GM12878 (cell line): ENCODE measurements around the gene USP36. TPM values are rescaled to one million over a fixed set of nuclear protein-coding genes. Genes with fewer than 3 reads are reported as not detected.

Source experiments
- BACH1 ChIP-seq: fragments of 450-650 bp; IDR thresholded peaks from 2 replicates; pipeline ENCODE4 v1.6.1; 2017; ENCODE audit warnings: mild to moderate bottlenecking, borderline replicate concordance
- CHD2 ChIP-seq: IDR thresholded peaks from 2 replicates; pipeline ENCODE4 v1.6.1; 2011; ENCODE audit warnings: low read depth, low read length, improper control_type of control experiment, borderline replicate concordance
- EZH2 ChIP-seq: IDR thresholded peaks from 2 replicates; pipeline ENCODE4 v1.6.1; 2012; ENCODE audit warnings: low read depth, mild to moderate bottlenecking, control low read depth, inconsistent platforms, low read length, borderline replicate concordance; ENCODE audit not compliant: control insufficient read depth
- HDAC2 ChIP-seq: fragments of 200-600 bp; sonication (generic); IDR thresholded peaks from 2 replicates; pipeline ENCODE4 v1.6.1; 2017
- JUNB ChIP-seq: IDR thresholded peaks from 2 replicates; pipeline ENCODE4 v1.6.1; 2016; ENCODE audit warnings: antibody characterized with exemption, mild to moderate bottlenecking
- MXI1 ChIP-seq: fragments of 150-350 bp; IDR thresholded peaks from 2 replicates; pipeline ENCODE4 v1.6.1; 2011; ENCODE audit warnings: low read depth, mild to moderate bottlenecking, inconsistent platforms, low read length, improper control_type of control experiment
- NR2C1 ChIP-seq: fragments of 450-650 bp; IDR thresholded peaks from 2 replicates; pipeline ENCODE4 v1.6.1; 2017; ENCODE audit warnings: antibody characterized with exemption, mild to moderate bottlenecking, moderate library complexity
- NRF1 ChIP-seq: conservative IDR thresholded peaks from 2 replicates; pipeline ENCODE4 v1.6.1; 2011; ENCODE audit warnings: mild to moderate bottlenecking, low read depth, low read length, improper control_type of control experiment
- PBX3 ChIP-seq: IDR thresholded peaks from 2 replicates; pipeline ENCODE4 v1.6.1; 2011; ENCODE audit warnings: mild to moderate bottlenecking, low read depth, low read length, moderate library complexity; ENCODE audit not compliant: insufficient replicate concordance
- POLR2AphosphoS2 ChIP-seq: IDR thresholded peaks from 2 replicates; pipeline ENCODE4 v1.6.1; 2011; ENCODE audit warnings: low read depth, mild to moderate bottlenecking, low read length, improper control_type of control experiment, moderate library complexity
- RBBP5 ChIP-seq: fragments of 200-600 bp; sonication (generic); conservative IDR thresholded peaks from 2 replicates; pipeline ENCODE4 v1.6.1; 2016
- RELA ChIP-seq: fragments of 450-650 bp; IDR thresholded peaks from 2 replicates; pipeline ENCODE4 v1.8.0; 2014; ENCODE audit warnings: borderline replicate concordance; ENCODE audit not compliant: partially characterized antibody
- SMAD1 ChIP-seq: fragments of 450-650 bp; IDR thresholded peaks from 2 replicates; pipeline ENCODE4 v1.6.1; 2018; ENCODE audit warnings: mild to moderate bottlenecking, low read depth; ENCODE audit not compliant: partially characterized antibody
- SREBF2 ChIP-seq: IDR thresholded peaks from 2 replicates; pipeline ENCODE4 v1.6.1; 2012; ENCODE audit warnings: mild to moderate bottlenecking, low read length
- STAT1 ChIP-seq: fragments of 450-650 bp; conservative IDR thresholded peaks from 2 replicates; pipeline ENCODE4 v1.6.1; 2014; ENCODE audit warnings: antibody characterized with exemption, mild to moderate bottlenecking
- SUZ12 ChIP-seq: fragments of 200-600 bp; sonication (generic); IDR thresholded peaks from one replicate; pipeline ENCODE4 v1.6.1; 2018; ENCODE audit warnings: antibody characterized with exemption, mild to moderate bottlenecking; ENCODE audit not compliant: unreplicated experiment
- TAF1 ChIP-seq: IDR thresholded peaks from 2 replicates; pipeline ENCODE4 v1.6.1; 2011; ENCODE audit warnings: mild to moderate bottlenecking, low read depth, low read length, borderline replicate concordance
- YBX1 ChIP-seq: fragments of 450-650 bp; IDR thresholded peaks from 2 replicates; pipeline ENCODE4 v1.6.1; 2016; ENCODE audit warnings: antibody characterized with exemption
- ZNF384 ChIP-seq: IDR thresholded peaks from 2 replicates; pipeline ENCODE4 v1.6.1; 2012; ENCODE audit warnings: low read depth, mild to moderate bottlenecking, low read length, improper control_type of control experiment, borderline replicate concordance
- ZNF622 ChIP-seq: fragments of 450-650 bp; IDR thresholded peaks from 2 replicates; pipeline ENCODE4 v1.6.1; 2017; ENCODE audit warnings: mild to moderate bottlenecking, inconsistent platforms
- polyA plus RNA-seq, 11 experiments: library from polyadenylated mRNA; depleted of rRNA in 4 of 11; unstranded in 6 of 11; stranded (reverse) in 5 of 11; fragments of >200 nt; fragmentation: Nextera tagmentation in 4 of 11; fragmentation: Illumina TruSeq in 1 of 11; extraction: Ambion mirVana in 4 of 11; extraction: Trizol in 1 of 11; gene quantifications; 1 replicate in 1 of 11; 2 replicates in 10 of 11; pipeline versions ENCODE4 v1.2.1 to v1.2.3, GENCODE V29; 2011 to 2016; ENCODE audit warnings: inconsistent platforms in 2 of 11, missing spikeins in 2 of 11, low read depth in 1 of 11
- total RNA-seq, 4 experiments: library from RNA; depleted of rRNA in 3 of 4; stranded (reverse); fragments of >200 nt in 3 of 4; fragmentation: Illumina TruSeq in 1 of 4; extraction: Trizol in 1 of 4; gene quantifications; 2 replicates each; pipeline versions ENCODE4 v1.2.1 to v1.2.3, GENCODE V29; 2013 to 2021
- TF ChIP-seq, protein P1 (sequence below): fragments of 450-650 bp; IDR thresholded peaks from 2 replicates; pipeline ENCODE4 v1.6.1; 2017; ENCODE audit warnings: mild to moderate bottlenecking, moderate library complexity
- TF ChIP-seq, protein P2 (sequence below): fragments of 450-650 bp; IDR thresholded peaks from 2 replicates; pipeline ENCODE4 v1.6.1; 2017; ENCODE audit warnings: mild to moderate bottlenecking, moderate library complexity

USP36 gene
- total and polyA plus RNA-seq, 10 of the 15 experiments (the other 5 are each of a cell fraction or from before 2014, with no cell fraction given) = 7.2 to 65.7 (median 33.6) TPM

DNA sequence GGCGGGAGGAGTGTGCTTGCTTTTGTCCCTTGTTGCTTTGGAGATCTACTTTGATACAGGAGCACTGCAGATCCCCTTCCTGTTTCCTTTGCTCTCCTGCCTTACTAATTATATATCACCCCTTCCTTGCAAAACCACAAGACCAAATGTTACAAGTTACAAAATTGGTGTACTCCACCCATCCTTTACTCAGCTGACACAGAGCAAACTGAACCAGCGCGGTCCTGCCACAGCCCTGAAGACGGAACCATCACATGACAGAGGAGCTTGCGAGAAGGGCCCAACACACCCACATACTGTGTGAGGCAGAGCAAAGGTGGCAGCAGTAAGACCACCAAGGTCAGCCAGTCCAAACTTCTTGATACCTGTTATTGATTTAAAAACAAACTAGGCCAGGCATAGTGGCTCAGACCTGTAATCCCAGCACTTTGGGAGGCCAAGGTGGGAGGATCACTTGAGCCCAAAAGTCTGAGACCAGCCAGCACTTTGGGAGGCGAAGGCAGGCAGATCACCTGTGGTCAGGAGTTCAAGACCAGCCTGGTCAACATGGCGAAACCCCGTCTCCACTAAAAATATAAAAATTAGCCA, 91.8 kb downstream of the USP36 start (continued):
- TF ChIP-seq TAF1 (no peak), SREBF2 (no peak), CHD2 (no peak), YBX1 (no peak), BACH1 (peak; percentile 31; the same call in 1 of the 2 replicates), MXI1 (0 out of 2 replicates have a peak, but pooled peaks have one; percentile 59), RBBP5 (no peak), STAT1 (no peak), ZNF384 (no peak), RELA (no peak), EZH2 (no peak), PBX3 (peak; percentile 10), HDAC2 (no peak), NR2C1 (no peak), POLR2AphosphoS2 (no peak), NRF1 (no peak), JUNB (no peak), SMAD1 (no peak), ZNF622 (no peak), SUZ12 (no peak)
- TF ChIP-seq, protein P1, sequence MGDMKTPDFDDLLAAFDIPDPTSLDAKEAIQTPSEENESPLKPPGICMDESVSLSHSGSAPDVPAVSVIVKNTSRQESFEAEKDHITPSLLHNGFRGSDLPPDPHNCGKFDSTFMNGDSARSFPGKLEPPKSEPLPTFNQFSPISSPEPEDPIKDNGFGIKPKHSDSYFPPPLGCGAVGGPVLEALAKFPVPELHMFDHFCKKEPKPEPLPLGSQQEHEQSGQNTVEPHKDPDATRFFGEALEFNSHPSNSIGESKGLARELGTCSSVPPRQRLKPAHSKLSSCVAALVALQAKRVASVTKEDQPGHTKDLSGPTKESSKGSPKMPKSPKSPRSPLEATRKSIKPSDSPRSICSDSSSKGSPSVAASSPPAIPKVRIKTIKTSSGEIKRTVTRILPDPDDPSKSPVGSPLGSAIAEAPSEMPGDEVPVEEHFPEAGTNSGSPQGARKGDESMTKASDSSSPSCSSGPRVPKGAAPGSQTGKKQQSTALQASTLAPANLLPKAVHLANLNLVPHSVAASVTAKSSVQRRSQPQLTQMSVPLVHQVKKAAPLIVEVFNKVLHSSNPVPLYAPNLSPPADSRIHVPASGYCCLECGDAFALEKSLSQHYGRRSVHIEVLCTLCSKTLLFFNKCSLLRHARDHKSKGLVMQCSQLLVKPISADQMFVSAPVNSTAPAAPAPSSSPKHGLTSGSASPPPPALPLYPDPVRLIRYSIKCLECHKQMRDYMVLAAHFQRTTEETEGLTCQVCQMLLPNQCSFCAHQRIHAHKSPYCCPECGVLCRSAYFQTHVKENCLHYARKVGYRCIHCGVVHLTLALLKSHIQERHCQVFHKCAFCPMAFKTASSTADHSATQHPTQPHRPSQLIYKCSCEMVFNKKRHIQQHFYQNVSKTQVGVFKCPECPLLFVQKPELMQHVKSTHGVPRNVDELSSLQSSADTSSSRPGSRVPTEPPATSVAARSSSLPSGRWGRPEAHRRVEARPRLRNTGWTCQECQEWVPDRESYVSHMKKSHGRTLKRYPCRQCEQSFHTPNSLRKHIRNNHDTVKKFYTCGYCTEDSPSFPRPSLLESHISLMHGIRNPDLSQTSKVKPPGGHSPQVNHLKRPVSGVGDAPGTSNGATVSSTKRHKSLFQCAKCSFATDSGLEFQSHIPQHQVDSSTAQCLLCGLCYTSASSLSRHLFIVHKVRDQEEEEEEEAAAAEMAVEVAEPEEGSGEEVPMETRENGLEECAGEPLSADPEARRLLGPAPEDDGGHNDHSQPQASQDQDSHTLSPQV = no peak
- TF ChIP-seq, protein P2, sequence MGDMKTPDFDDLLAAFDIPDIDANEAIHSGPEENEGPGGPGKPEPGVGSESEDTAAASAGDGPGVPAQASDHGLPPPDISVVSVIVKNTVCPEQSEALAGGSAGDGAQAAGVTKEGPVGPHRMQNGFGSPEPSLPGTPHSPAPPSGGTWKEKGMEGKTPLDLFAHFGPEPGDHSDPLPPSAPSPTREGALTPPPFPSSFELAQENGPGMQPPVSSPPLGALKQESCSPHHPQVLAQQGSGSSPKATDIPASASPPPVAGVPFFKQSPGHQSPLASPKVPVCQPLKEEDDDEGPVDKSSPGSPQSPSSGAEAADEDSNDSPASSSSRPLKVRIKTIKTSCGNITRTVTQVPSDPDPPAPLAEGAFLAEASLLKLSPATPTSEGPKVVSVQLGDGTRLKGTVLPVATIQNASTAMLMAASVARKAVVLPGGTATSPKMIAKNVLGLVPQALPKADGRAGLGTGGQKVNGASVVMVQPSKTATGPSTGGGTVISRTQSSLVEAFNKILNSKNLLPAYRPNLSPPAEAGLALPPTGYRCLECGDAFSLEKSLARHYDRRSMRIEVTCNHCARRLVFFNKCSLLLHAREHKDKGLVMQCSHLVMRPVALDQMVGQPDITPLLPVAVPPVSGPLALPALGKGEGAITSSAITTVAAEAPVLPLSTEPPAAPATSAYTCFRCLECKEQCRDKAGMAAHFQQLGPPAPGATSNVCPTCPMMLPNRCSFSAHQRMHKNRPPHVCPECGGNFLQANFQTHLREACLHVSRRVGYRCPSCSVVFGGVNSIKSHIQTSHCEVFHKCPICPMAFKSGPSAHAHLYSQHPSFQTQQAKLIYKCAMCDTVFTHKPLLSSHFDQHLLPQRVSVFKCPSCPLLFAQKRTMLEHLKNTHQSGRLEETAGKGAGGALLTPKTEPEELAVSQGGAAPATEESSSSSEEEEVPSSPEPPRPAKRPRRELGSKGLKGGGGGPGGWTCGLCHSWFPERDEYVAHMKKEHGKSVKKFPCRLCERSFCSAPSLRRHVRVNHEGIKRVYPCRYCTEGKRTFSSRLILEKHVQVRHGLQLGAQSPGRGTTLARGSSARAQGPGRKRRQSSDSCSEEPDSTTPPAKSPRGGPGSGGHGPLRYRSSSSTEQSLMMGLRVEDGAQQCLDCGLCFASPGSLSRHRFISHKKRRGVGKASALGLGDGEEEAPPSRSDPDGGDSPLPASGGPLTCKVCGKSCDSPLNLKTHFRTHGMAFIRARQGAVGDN = peak; percentile 53; the same call in 1 of the 2 replicates
